HTERT RPE-1 (cell line): ENCODE results near the gene SIGLEC15.
"Not testable (repeated sequence)": the region's sequence is repeated elsewhere in the genome, so short reads cannot be mapped to it uniquely, and the experiment has no call there.

Source experiments
- in situ Hi-C: fragments of 300-500 bp; cut with MboI; formaldehyde crosslinking; loops from 4 replicates; pipeline ENCODE4 v1.14.3; 2020; ENCODE audit warnings: low sequenced_read_pairs

SIGLEC15 gene

GRCh38 chr18:45825258-45826044 is at the start of gene SIGLEC15:
SIGLEC15 (plus strand) TSS chr18:45825675; CDS start chr18:45825729, 54 bp downstream.
- in situ Hi-C loops: no loop called here

- in situ Hi-C loops: no loop called here
These were observed 49.7 kb upstream of the SIGLEC15 start for GRCh38 chr18:45775743-45776142.

- in situ Hi-C loops: no loop called here
These were observed 48.1 kb upstream of the SIGLEC15 start for GRCh38 chr18:45777393-45777792.

- in situ Hi-C loops: no loop called here
These were observed 44.9 kb upstream of the SIGLEC15 start for GRCh38 chr18:45780568-45780967.

- in situ Hi-C loops: no loop called here
These were observed 42.8 kb upstream of the SIGLEC15 start for GRCh38 chr18:45782662-45783061.

- in situ Hi-C loops: no loop called here
These were observed 42.1 kb upstream of the SIGLEC15 start for GRCh38 chr18:45783097-45784075.

GRCh38 chr18:45785134-45785533 is 40.3 kb upstream of the SIGLEC15 start:
- in situ Hi-C loops: no loop called here

- in situ Hi-C loops: no loop called here
These were observed 38.5 kb upstream of the SIGLEC15 start for GRCh38 chr18:45786941-45787340.

- in situ Hi-C loops: no loop called here
These were observed 38.1 kb upstream of the SIGLEC15 start for GRCh38 chr18:45787346-45787745.

GRCh38 chr18:45788861-45789260 is 36.6 kb upstream of the SIGLEC15 start:
- in situ Hi-C loops: no loop called here

GRCh38 chr18:45792506-45793263 is 32.8 kb upstream of the SIGLEC15 start:
- in situ Hi-C loops: no loop called here

- in situ Hi-C loops: no loop called here
These were observed 32.1 kb upstream of the SIGLEC15 start for GRCh38 chr18:45793264-45793965.

- in situ Hi-C loops: no loop called here
These were observed 24.0 kb upstream of the SIGLEC15 start for GRCh38 chr18:45801416-45802004.

- in situ Hi-C loops: no loop called here
These were observed 22.5 kb upstream of the SIGLEC15 start for GRCh38 chr18:45802814-45803492.

- in situ Hi-C loops: no loop called here
These were observed 19.9 kb upstream of the SIGLEC15 start for GRCh38 chr18:45805551-45805950.

GRCh38 chr18:45806226-45806625 is 19.2 kb upstream of the SIGLEC15 start:
- in situ Hi-C loops: no loop called here

GRCh38 chr18:45807144-45807543 is 18.3 kb upstream of the SIGLEC15 start:
- in situ Hi-C loops: not testable (repeated sequence)

- in situ Hi-C loops: not testable (repeated sequence)
These were observed 10.7 kb upstream of the SIGLEC15 start for GRCh38 chr18:45814733-45815132.

GRCh38 chr18:45817543-45817942 is 7.9 kb upstream of the SIGLEC15 start:
- in situ Hi-C loops: no loop called here
